ENCODE measurements around the gene DDX47.
"Not testable (repeated sequence)": the region's sequence is repeated elsewhere in the genome, so short reads cannot be mapped to it uniquely, and the experiment has no call there.

DNA sequence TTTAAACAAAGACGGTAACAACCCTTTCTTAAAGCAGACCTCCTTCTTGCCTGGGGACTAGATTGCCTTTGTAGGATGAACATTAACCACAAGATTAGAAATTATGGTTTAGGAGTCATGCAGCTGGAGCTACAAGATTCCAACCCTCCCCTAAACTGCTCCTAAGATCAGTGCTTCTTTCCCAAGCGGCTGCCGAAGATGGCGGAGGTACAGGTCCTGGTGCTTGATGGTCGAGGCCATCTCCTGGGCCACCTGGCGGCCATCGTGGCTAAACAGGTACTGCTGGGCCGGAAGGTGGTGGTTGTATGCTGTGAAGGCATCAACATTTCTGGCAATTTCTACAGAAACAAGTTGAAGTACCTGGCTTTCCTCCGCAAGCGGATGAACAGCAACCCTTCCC lies 62.2 kb downstream of the DDX47 start:
- TF ChIP-seq, protein P1, sequence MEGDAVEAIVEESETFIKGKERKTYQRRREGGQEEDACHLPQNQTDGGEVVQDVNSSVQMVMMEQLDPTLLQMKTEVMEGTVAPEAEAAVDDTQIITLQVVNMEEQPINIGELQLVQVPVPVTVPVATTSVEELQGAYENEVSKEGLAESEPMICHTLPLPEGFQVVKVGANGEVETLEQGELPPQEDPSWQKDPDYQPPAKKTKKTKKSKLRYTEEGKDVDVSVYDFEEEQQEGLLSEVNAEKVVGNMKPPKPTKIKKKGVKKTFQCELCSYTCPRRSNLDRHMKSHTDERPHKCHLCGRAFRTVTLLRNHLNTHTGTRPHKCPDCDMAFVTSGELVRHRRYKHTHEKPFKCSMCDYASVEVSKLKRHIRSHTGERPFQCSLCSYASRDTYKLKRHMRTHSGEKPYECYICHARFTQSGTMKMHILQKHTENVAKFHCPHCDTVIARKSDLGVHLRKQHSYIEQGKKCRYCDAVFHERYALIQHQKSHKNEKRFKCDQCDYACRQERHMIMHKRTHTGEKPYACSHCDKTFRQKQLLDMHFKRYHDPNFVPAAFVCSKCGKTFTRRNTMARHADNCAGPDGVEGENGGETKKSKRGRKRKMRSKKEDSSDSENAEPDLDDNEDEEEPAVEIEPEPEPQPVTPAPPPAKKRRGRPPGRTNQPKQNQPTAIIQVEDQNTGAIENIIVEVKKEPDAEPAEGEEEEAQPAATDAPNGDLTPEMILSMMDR (IDR thresholded peaks at IDR 0.05; ENCODE audit: low read depth, low read length, missing input control), result not testable (repeated sequence)
- not testable (repeated sequence) for TF ChIP-seq TAF1 (conservative IDR thresholded peaks at IDR 0.05)
